ENCODE data around the gene SMIM31. TPM values are rescaled to one million over a fixed set of nuclear protein-coding genes. Genes with fewer than 3 reads are reported as not detected.

Gene SMIM31
- total and polyA plus RNA-seq, 9 of the 15 experiments (the other 6 are each of a cell fraction or from before 2014, with no cell fraction given), result not detected

DNA sequence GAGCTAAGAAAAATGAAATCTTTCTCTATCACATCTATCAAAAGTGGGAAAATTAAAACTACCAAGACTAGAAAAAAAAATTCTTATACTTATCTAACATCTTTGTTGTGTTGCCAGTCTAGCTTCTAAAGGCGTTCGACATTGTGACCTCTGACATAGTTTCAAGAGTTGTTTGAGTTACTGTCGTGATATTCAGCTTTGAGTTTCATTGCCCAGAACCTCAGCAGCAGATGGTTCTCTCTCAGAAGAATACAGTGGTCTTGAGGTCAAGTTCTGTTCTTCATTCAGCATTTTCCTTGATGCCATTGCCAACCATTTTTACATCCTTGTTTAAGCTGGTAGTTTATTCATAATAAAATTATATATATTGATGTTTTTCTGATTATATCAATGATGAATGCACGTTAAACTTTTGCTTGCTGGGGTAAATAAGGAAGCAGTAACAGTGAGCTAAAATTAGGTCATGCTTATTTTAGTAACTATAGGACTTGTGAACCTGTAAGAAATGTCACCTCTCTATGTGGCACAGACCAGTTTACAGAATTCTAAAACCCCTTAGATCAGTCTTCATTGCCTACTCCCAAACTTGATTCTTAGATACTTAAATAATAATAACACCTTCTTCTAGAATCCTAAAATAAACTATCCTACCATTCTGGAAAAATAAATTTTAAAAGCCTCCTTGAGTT, 23.1 kb upstream of the SMIM31 start:
- Histone ChIP-seq H3K4me2 (ENCODE audit: insufficient read depth, low read length) (no peak overlapping the region), H3K79me2 (ENCODE audit: control insufficient read depth, insufficient read depth, low read length) (no peaks in the 10 kb centered on the region), H3K27me3 (ENCODE audit: control insufficient read depth in 2 of 2, insufficient read depth in 2 of 2, low read length in 2 of 2) (no peaks in the 10 kb centered on the region), H3K9me1 (ENCODE audit: control insufficient read depth, insufficient read depth, low read length) (no peaks in the 10 kb centered on the region), H3K4me1 (replicated peaks in 1 of 2; ENCODE audit: control insufficient read depth in 2 of 2, insufficient read depth in 2 of 2, low read length in 2 of 2) (no peaks in the 10 kb centered on the region; a peak in 1 of 5 replicates), H4K20me1 (replicated peaks; ENCODE audit: control insufficient read depth, insufficient read depth, low read length) (no peaks in the 10 kb centered on the region), H2AFZ (ENCODE audit: low read depth, low read length) (no peak overlapping the region), H3K9me3 (replicated peaks; ENCODE audit: control insufficient read depth, insufficient read depth, low read depth, low read length) (no peaks in the 10 kb centered on the region), H3K36me3 (ENCODE audit: control insufficient read depth, insufficient read depth, low read length) (no peaks in the 10 kb centered on the region), H3K4me3 (no peak overlapping the region), H3K27ac (ENCODE audit: extremely low read depth, low read depth, low read length) (no peak overlapping the region), H3K9ac (ENCODE audit: insufficient read depth in 1 of 2, low read depth in 2 of 2, low read length in 2 of 2) (no peak overlapping the region)
- TF ChIP-seq KLF10 (CRISPR knock-in tag; IDR thresholded peaks at IDR 0.05) (no peak), HDAC6 (IDR thresholded peaks at IDR 0.05; ENCODE audit: low read depth, low read length) (no peak), GATAD2A (IDR thresholded peaks at IDR 0.05) (no peak), ZNF263 (CRISPR knock-in tag; IDR thresholded peaks at IDR 0.05; ENCODE audit: borderline replicate concordance) (no peak), LARP7 (IDR thresholded peaks at IDR 0.05) (no peak), MNT (conservative IDR thresholded peaks at IDR 0.05) (no peak), EGR1 (conservative IDR thresholded peaks at IDR 0.05) (no peak), LEF1 (IDR thresholded peaks at IDR 0.05) (no peak), MLLT1 (IDR thresholded peaks at IDR 0.05) (no peak), CBX1 (IDR thresholded peaks at IDR 0.05; ENCODE audit: low read depth) (no peak), NCOR1 (IDR thresholded peaks at IDR 0.05) (no peak), KAT8 (IDR thresholded peaks at IDR 0.05; ENCODE audit: low read depth) (no peak), SRF (CRISPR knock-in tag; IDR thresholded peaks at IDR 0.05) (no peak), DNMT1 (IDR thresholded peaks at IDR 0.05) (no peak), HNRNPK (IDR thresholded peaks at IDR 0.05; ENCODE audit: low read depth, low read length, poor library complexity, severe bottlenecking) (no peak), CHD1 (IDR thresholded peaks at IDR 0.05; ENCODE audit: low read length) (no peak)
- ATAC-seq (no peak), FAIRE-seq (no peak), DNase-seq (ENCODE audit: extremely low read depth in 1 of 4, low spot score in 3 of 4) (no peak)
- ChIA-PET POLR2A (no interaction called here), CTCF (ENCODE audit: low intra/inter-chr PET ratio) (interaction anchor here (1.3 kb wide), 1 partner anchor 1183 kb away, joined by 5 read pairs; no protein-coding TSS in a partner anchor)
- intact Hi-C loops (cut with micrococcal nuclease) (loop anchor here (1.0 to 10.0 kb wide), 3 partner anchors 1056 to 1247 kb away; no protein-coding TSS in a partner anchor), in situ Hi-C loops (cut with MboI) (loop anchor here (25.0 kb wide), 1 partner anchor 1169 kb away; no protein-coding TSS in a partner anchor)
- no TSS peak for BruUV-seq (replicated peaks)
- WGBS (ENCODE audit: insufficient coverage, low coverage, missing lambda C conversion rate), result 0% methylated on average over 4 of the region's 4 CpGs
